Activated CD4-positive, alpha-beta T cell treated with anti-CD3 and anti-CD28 coated beads for 24 hours (primary cell): ENCODE measurements around the gene NR4A3.

Experiments used
- DNase-seq, 2 donors: peaks; one replicate each; pipeline ENCODE4 v3.0.0-alpha.2; 2020; ENCODE audit warnings: low read depth in 2 of 2

NR4A3 gene

DNA sequence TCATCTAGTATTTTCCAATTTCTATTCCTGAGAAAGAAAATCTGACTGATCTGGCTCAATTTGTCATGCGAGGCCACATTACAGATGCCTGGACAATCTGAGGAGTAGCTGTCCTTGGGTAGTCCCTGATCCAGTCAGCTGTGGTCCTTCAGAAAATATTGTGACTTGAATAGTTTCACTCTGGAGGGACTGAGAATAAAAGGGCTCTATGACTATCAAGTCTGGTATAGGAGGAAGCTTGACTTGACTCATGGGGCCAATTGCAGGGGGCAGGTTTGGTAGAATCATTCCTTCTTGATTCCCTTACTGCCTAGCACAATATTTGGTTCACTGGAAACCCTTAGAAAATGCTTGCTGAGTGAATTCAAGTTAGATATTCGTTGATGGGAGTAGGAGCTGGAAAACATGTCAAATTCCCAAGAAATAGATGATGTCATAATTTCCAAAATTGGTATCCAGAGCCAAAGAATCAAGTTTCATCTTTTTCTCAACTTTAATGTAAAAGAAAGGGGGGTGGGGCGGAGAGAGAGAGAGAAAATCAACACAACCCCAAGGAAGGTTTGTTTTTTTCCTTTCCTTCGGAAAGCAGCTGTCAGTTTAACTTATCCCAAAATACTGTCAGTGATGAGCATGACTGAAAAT is 52.4 kb downstream of the NR4A3 start:
- no peak for DNase-seq

- DNase-seq: no peak
These were observed 54.5 kb downstream of the NR4A3 start for GRCh38 chr9:99876190-99876589.

DNA sequence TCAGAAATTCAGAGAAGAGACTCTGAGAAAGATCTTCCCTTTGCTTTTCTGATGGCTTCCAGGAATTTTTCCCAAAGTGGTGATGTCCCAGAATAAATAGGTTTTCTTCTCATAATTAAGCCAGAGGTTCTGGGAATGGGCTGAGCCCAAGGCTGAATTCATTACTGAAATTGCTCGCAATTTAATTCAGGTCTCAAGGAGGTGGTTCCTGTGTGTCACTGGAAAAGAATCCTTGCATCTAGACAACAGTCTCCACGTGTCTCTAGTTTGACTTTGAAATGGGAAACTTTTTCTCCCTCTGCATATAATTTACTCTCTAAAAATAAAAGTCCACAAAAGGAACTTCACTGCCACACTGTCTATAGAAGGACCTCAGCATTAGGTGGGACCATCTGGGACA is 57.0 kb downstream of the NR4A3 start:
- no peak for DNase-seq

GRCh38 chr9:99881769-99882168 is 60.1 kb downstream of the NR4A3 start:
- DNase-seq: no peak

GRCh38 chr9:99885747-99886146 is 64.1 kb downstream of the NR4A3 start:
- no peak for DNase-seq

DNA sequence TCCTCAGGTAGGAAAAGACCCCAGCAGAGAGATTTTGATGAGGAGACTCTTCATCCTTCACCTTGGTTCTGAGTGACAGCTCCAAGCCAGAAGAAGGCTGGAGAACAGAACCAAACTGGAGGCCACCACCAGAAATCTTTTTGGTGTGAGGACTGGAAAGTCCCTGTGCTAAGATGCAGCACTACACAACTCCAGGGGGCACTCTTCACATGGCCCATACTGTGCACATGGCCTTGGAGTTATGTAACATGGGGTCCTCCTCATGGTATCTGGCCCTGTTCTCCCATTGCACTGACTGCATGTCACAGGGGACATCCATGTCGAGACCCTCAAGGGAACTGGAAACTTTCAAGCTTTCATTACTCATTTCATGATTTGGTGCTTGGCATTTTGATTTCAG is 67.4 kb downstream of the NR4A3 start:
- no peak for DNase-seq

DNA sequence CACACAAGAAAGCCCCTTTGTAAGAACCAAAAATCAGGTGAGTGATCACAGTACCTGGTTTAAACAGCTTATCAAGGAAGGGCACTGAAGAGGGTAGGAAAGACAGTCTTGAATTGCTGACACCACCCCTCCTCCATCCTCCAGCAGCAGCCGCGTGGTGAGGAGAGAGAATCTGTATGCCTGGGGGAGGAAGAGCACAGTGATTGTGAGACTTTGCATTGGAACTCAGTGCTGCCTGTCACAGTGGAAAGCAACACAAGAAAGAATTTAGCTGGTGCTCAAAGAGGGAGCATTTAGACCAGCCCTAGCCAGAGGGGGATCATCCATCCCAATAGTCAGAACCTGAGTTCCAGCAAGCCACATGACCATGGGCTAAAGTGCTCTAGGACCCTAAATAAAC is 73.1 kb downstream of the NR4A3 start:
- DNase-seq: no peak

GRCh38 chr9:99895510-99895909 is 73.8 kb downstream of the NR4A3 start:
- DNase-seq: no peak

GRCh38 chr9:99896119-99896518 is 74.4 kb downstream of the NR4A3 start:
- no peak for DNase-seq

DNA sequence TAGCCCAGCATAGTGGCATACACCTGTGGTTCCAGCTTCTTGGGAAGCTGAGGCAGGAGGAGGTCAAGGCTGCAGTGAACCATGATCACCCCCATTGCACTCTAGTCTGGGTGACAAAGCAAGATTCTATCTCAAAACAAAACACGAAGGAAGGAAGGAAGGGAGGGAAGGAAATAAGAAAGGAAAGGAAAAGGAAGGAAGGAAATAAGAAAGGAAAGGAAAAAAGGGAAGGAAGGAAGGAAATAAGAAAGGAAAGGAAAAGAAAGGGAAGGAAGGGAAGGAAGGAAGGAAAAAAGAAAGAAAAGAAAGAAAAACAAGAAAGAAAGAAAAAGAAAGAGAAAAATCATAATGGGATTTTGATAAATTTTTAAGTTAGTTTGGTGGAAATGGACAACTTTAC is 81.7 kb downstream of the NR4A3 start:
- DNase-seq: no peak

- no peak for DNase-seq
These were observed 84.2 kb downstream of the NR4A3 start for GRCh38 chr9:99905833-99906402.

DNA sequence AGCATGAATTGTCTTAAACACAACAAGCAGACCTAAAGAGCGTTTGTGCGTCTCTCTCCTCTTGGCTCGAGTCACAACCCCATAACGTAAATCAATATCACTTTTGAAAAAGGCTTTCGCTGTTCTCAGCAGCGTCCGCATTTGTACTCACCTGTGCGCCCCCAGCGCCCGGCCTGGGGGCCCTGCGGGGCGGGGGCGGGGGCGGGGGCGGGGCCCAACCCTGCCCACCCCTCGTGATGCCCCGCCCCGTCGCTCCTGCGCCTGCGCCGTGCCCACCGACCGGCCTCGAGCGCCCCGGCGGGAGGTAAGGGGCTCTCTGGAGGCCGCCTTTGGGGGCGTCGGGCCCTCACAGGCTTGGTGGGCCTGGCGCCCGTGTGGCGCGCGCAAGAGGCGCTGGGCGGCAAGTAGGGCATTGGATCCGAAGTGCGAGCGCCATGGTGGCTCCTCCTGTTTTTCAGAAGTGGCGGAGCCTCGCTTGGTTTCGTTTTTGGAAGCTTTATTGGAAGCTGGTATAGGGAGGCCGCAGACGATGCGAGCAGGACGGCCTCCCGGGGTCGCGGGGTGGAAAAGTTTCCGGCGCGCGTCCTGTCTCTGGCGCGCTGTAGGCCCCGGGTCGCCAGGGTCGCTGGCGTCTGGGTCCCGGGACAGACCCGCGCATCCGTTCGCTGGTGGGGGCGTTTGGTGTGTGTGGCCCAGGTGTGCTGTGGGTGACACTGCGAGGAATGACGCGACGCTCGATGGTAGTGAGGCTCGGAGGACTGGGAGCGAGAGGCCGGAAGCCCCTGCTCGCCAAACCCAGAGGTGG is 84.9 kb downstream of the NR4A3 start, which contains the start of gene STX17:
Gene STX17 (plus strand): TSS at position 252 of the 805 bp plus-strand sequence. CDS start 8,586 bp downstream, outside the sequence.
- peak; percentile 65 to 67 for DNase-seq

DNA sequence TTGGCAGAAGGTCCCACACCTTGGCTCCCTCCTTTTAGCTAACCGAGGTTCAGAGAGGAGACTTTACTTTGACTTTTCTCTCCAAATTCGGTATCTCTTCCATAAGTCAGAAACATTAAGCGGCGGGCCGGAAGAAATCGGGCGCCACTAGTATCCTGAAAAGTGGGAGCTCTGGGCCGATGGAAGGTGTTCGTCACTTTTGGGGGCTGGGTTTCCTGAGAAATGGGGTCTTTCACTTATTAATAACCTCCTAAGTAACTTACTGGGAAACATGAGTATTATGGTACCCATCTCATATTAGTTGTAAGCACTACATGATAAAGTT is 85.5 kb downstream of the NR4A3 start:
- no peak for DNase-seq

GRCh38 chr9:99911600-99911999 is 89.9 kb downstream of the NR4A3 start:
- no peak for DNase-seq
